HCT116 (cell line): Measurements from ENCODE around the gene CKS2. TPM values are rescaled to one million over a fixed set of nuclear protein-coding genes. Genes with fewer than 3 reads are reported as not detected.

ENCODE experiments used
- ATAC-seq: fragments of 200-7000 bp; cut with Tn5 transposase; 2 replicates; pipeline ENCODE4 v1.9.1; 2020; ENCODE audit warnings: mild to moderate bottlenecking, moderate library complexity
- BruUV-seq: library from RNA; stranded (reverse); fragments of 400-500 nt; replicated peaks from 2 replicates; lab custom pipeline; 2021; lab: Mats Ljungman, UMichigan
- CTCF ChIA-PET: fragments of 300-600 bp; sonication (Branson Sonifier 250); formaldehyde crosslinking; loops from one replicate; lab custom pipeline; 2021; ENCODE audit warnings: antibody characterized with exemption; lab: Charles Lee
- POLR2A ChIA-PET: fragments of 300-600, 350-600 bp; sonication (Branson Sonifier 250); formaldehyde crosslinking; loops from one replicate; lab custom pipeline; 2021; ENCODE audit warnings: antibody characterized with exemption; lab: Charles Lee
- RAD21 ChIA-PET, 2 experiments: fragments of 300-600 bp; sonication (Branson Sonifier 250); formaldehyde crosslinking; loops; one replicate each; lab custom pipeline; 2023; ENCODE audit warnings: low total read pairs in 2 of 2; ENCODE audit not compliant: uncharacterized antibody in 2 of 2, unreplicated experiment in 2 of 2, low non-redundant PET in 1 of 2; lab: Charles Lee
- DNase-seq: peaks from one replicate; pipeline ENCODE4 v3.0.0-alpha.2; 2010; ENCODE audit warnings: low read depth, low spot score
- H2AFZ ChIP-seq: fragments of 200-600 bp; shearing (Covaris generic), sonication (generic); 2 replicates; pipeline ENCODE4 v1.6.1; 2017; ENCODE audit warnings: low read depth, mixed run types, mixed read lengths, antibody characterized with exemption, low read length; ENCODE audit not compliant: poor library complexity, severe bottlenecking
- H3K27ac ChIP-seq: 2 replicates; pipeline ENCODE4 v1.5.1; 2012; ENCODE audit warnings: low read depth, low read length
- H3K27me3 ChIP-seq: fragments of 200-600 bp; sonication (generic); 2 replicates; pipeline ENCODE4 v1.6.1; 2016; ENCODE audit warnings: mixed run types, low read length, mixed read lengths; ENCODE audit not compliant: insufficient read depth
- H3K36me3 ChIP-seq, 2 experiments: fragments of 200-500 bp in 1 of 2; fragments of 200-600 bp in 1 of 2; sonication (Bioruptor generic) in 1 of 2; sonication (generic) in 1 of 2; 2 replicates each; pipeline versions ENCODE4 v1.5.1 to v1.6.1; 2014 to 2016; ENCODE audit warnings: low read length in 2 of 2, inconsistent platforms in 1 of 2, mixed read lengths in 1 of 2, mixed run types in 1 of 2; ENCODE audit not compliant: insufficient read depth in 2 of 2, control insufficient read depth in 1 of 2
- H3K4me1 ChIP-seq, 2 experiments: fragments of 200-600 bp in 1 of 2; sonication (generic) in 1 of 2; 2 replicates each; pipeline versions ENCODE4 v1.5.1 to v1.6.1; 2012 to 2017; ENCODE audit warnings: low read length in 2 of 2, inconsistent platforms in 1 of 2, mild to moderate bottlenecking in 1 of 2, mixed read lengths in 1 of 2, mixed run types in 1 of 2, moderate library complexity in 1 of 2; ENCODE audit not compliant: insufficient read depth in 2 of 2, control insufficient read depth in 1 of 2
- H3K4me2 ChIP-seq: fragments of 200-600 bp; sonication (generic); 2 replicates; pipeline ENCODE4 v1.6.1; 2017; ENCODE audit warnings: mixed run types, low read length, mixed read lengths
- H3K4me3 ChIP-seq, 2 experiments: fragments of 200-600 bp in 1 of 2; sonication (generic) in 1 of 2; replicated peaks in 1 of 2; 2 replicates each; pipeline ENCODE4 v1.5.1; 2011 to 2016; ENCODE audit warnings: low read length in 2 of 2, control low read depth in 1 of 2, low read depth in 1 of 2, mild to moderate bottlenecking in 1 of 2, mixed read lengths in 1 of 2, mixed run types in 1 of 2
- H3K79me2 ChIP-seq: fragments of 200-600 bp; sonication (generic); 2 replicates; pipeline ENCODE4 v1.6.1; 2017; ENCODE audit warnings: mild to moderate bottlenecking, mixed run types, low read length, moderate library complexity, mixed read lengths; ENCODE audit not compliant: insufficient read depth
- H3K9ac ChIP-seq: fragments of 200-600 bp; sonication (generic); 2 replicates; pipeline ENCODE4 v1.6.1; 2016; ENCODE audit warnings: low read length, mixed read lengths
- H3K9me2 ChIP-seq: fragments of 200-600 bp; sonication (generic), shearing (Covaris generic); 2 replicates; pipeline ENCODE4 v1.6.1; 2017; ENCODE audit warnings: mixed run types, mild to moderate bottlenecking, moderate library complexity; ENCODE audit not compliant: insufficient read depth
- H3K9me3 ChIP-seq, 2 experiments: fragments of 200-500 bp in 1 of 2; fragments of 200-600 bp in 1 of 2; sonication (Bioruptor generic) in 1 of 2; sonication (generic) in 1 of 2; 2 replicates each; pipeline ENCODE4 v1.6.1; 2014 to 2017; ENCODE audit warnings: low read length in 2 of 2, mixed read lengths in 2 of 2, inconsistent platforms in 1 of 2, low read depth in 1 of 2, mild to moderate bottlenecking in 1 of 2, mixed run types in 1 of 2, moderate library complexity in 1 of 2; ENCODE audit not compliant: control insufficient read depth in 1 of 2, insufficient read depth in 1 of 2
- H4K20me1 ChIP-seq: fragments of 200-600 bp; sonication (generic), shearing (Covaris generic); 2 replicates; pipeline ENCODE4 v1.6.1; 2017; ENCODE audit warnings: mixed run types, mild to moderate bottlenecking, moderate library complexity; ENCODE audit not compliant: insufficient read depth
- ATF3 ChIP-seq: IDR thresholded peaks from 2 replicates; pipeline ENCODE4 v1.6.1; 2012
- CBX3 ChIP-seq: IDR thresholded peaks from 2 replicates; pipeline ENCODE4 v1.6.1; 2012; ENCODE audit warnings: low read depth
- CEBPB ChIP-seq: IDR thresholded peaks from 2 replicates; pipeline ENCODE4 v1.6.1; 2012; ENCODE audit warnings: low read depth
- CTCF ChIP-seq, 3 experiments: fragments of 200-600 bp in 1 of 3; sonication (generic) in 1 of 3; IDR thresholded peaks in 2 of 3; conservative IDR thresholded peaks in 1 of 3; 2 replicates each; pipeline ENCODE4 v1.5.1; 2012 to 2017; ENCODE audit warnings: low read depth in 2 of 3, low read length in 2 of 3, antibody characterized with exemption in 1 of 3, borderline replicate concordance in 1 of 3, control low read depth in 1 of 3, mild to moderate bottlenecking in 1 of 3, mixed read lengths in 1 of 3, mixed run types in 1 of 3, moderate library complexity in 1 of 3; ENCODE audit not compliant: insufficient read depth in 1 of 3
- ELF1 ChIP-seq: IDR thresholded peaks from 2 replicates; pipeline ENCODE4 v1.6.1; 2012; ENCODE audit warnings: low read depth, borderline replicate concordance
- EZH2 ChIP-seq: fragments of 200-600 bp; sonication (generic); IDR thresholded peaks from 2 replicates; pipeline ENCODE4 v1.6.1; 2017; ENCODE audit warnings: antibody characterized with exemption, mixed run types
- FOSL1 ChIP-seq: IDR thresholded peaks from 2 replicates; pipeline ENCODE4 v1.6.1; 2012; ENCODE audit warnings: low read depth
- JUND ChIP-seq: IDR thresholded peaks from 2 replicates; pipeline ENCODE4 v1.6.1; 2012
- POLR2AphosphoS5 ChIP-seq: IDR thresholded peaks from 2 replicates; pipeline ENCODE4 v1.6.1; 2011; ENCODE audit warnings: mild to moderate bottlenecking, low read depth, low read length, moderate library complexity
- SIN3A ChIP-seq: IDR thresholded peaks from 2 replicates; pipeline ENCODE4 v1.6.1; 2012; ENCODE audit warnings: low read depth
- TCF7L2 ChIP-seq: IDR thresholded peaks from 2 replicates; pipeline ENCODE4 v1.7.0; 2011; ENCODE audit warnings: borderline replicate concordance, inconsistent platforms; ENCODE audit not compliant: insufficient read depth, insufficient read length; ENCODE audit errors: extremely low read depth
- YY1 ChIP-seq: IDR thresholded peaks from 2 replicates; pipeline ENCODE4 v1.6.1; 2011; ENCODE audit warnings: low read length, low read depth, moderate library complexity, mild to moderate bottlenecking; ENCODE audit not compliant: insufficient replicate concordance; ENCODE audit errors: extremely low read depth
- ZBTB33 ChIP-seq: IDR thresholded peaks from 2 replicates; pipeline ENCODE4 v1.6.1; 2011; ENCODE audit warnings: mild to moderate bottlenecking, low read length, moderate library complexity; ENCODE audit not compliant: insufficient replicate concordance; ENCODE audit errors: extremely low read depth
- ZFX ChIP-seq: fragments of 450-650 bp; IDR thresholded peaks from 2 replicates; pipeline ENCODE4 v1.6.1; 2017
- ZNF274 ChIP-seq: fragments of 200-500 bp; sonication (Bioruptor generic); IDR thresholded peaks from 2 replicates; pipeline ENCODE4 v1.6.1; 2014; ENCODE audit warnings: mild to moderate bottlenecking, low read depth, low read length, inconsistent platforms
- intact Hi-C: fragments of 100-400 bp; cut with micrococcal nuclease; formaldehyde crosslinking; loops from 2 replicates; pipeline ENCODE4 v1.10.0; 2022
- total RNA-seq: library from RNA; stranded (reverse); gene quantifications from one replicate; pipeline ENCODE4 v1.2.1, GENCODE V29; 2021; ENCODE audit not compliant: unreplicated experiment

Gene CKS2
- total RNA-seq, 1 experiment from 2014 or later = 242 TPM

GRCh38 chr9:89273528-89274279 lies 37.3 kb upstream of the CKS2 start:
- CTCF ChIA-PET = no interaction called here

GRCh38 chr9:89274838-89275237 lies 36.2 kb upstream of the CKS2 start:
- TF ChIP-seq CTCF (IDR thresholded peaks at IDR 0.05 in 2 of 3, conservative IDR thresholded peaks at IDR 0.05 in 1 of 3; ENCODE audit: borderline replicate concordance in 1 of 3, insufficient read depth in 1 of 3, low read depth in 2 of 3, low read length in 2 of 3) (no peak), ZFX (no peak), POLR2AphosphoS5 (no peak), ELF1 (no peak), FOSL1 (no peak), ATF3 (no peak), CEBPB (no peak), ZNF274 (no peak), ZBTB33 (no peak), JUND (no peak), EZH2 (no peak), TCF7L2 (no peak), YY1 (no peak)
- Histone ChIP-seq H3K79me2 (no peaks in the 10 kb centered on the region), H4K20me1 (no peaks in the 10 kb centered on the region), H3K9ac (no peak overlapping the region), H3K27me3 (no peaks in the 10 kb centered on the region), H2AFZ (no peak overlapping the region), H3K4me2 (no peak overlapping the region), H3K36me3 (no peaks in the 10 kb centered on the region), H3K27ac (no peak overlapping the region), H3K4me3 (no peak overlapping the region), H3K9me2 (no peaks in the 10 kb centered on the region), H3K9me3 (peaks cover 5 to 10% of the 10 kb centered on the region in 2 experiments; a peak in 2 of 4 replicates), H3K4me1 (no peaks in the 10 kb centered on the region)
- ChIA-PET CTCF (no interaction called here), RAD21 (no interaction called here), POLR2A (no interaction called here)
- intact Hi-C loops = loop anchor here (5.0 to 10.0 kb wide), 5 partner anchors 83 to 1320 kb away; a partner anchor contains a TSS
- no peak for DNase-seq
- no peak for ATAC-seq
- BruUV-seq = no TSS peak

More at GRCh38 chr9:89273528-89274279, 37.3 kb upstream of the CKS2 start:
- Histone ChIP-seq H2AFZ (no peak overlapping the region), H3K79me2 (no peaks in the 10 kb centered on the region), H3K4me2 (no peak overlapping the region), H3K27ac (no peak overlapping the region), H3K4me1 (no peaks in the 10 kb centered on the region), H3K9me2 (no peaks in the 10 kb centered on the region), H3K36me3 (no peaks in the 10 kb centered on the region)
- no peak for DNase-seq
- intact Hi-C loops = loop anchor here (5.0 to 10.0 kb wide), 4 partner anchors 81 to 1319 kb away; a partner anchor contains a TSS
- RAD21 ChIA-PET = no interaction called here
- TF ChIP-seq CBX3 (peak; percentile 29; the same call in 1 of the 2 replicates), SIN3A (no peak)
- TF ChIP-seq, all 23 proteins: peak for 1
- POLR2A ChIA-PET = no interaction called here
- ATAC-seq = no peak
- Histone ChIP-seq H3K9ac (no peak overlapping the region), H4K20me1 (no peaks in the 10 kb centered on the region), H3K27me3 (no peaks in the 10 kb centered on the region), H3K4me3 (no peak overlapping the region), H3K9me3 (peaks cover 5 to 10% of the 10 kb centered on the region in 2 experiments; a peak in 2 of 4 replicates)
- BruUV-seq = no TSS peak
